ENCODE measurements around the gene GCDH. TPM values are rescaled to one million over a fixed set of nuclear protein-coding genes. Genes with fewer than 3 reads are reported as not detected.

Gene GCDH
- total RNA-seq, 1 donor from 2014 or later: 40.9 TPM

- intact Hi-C loops (cut with micrococcal nuclease): no loop called here
These were observed 5.5 kb downstream of the GCDH start for GRCh38 chr19:12896460-12896859.

- intact Hi-C loops (cut with micrococcal nuclease): no loop called here
These were observed 9.0 kb downstream of the GCDH start for GRCh38 chr19:12899891-12900518.

GRCh38 chr19:12907166-12907565, 16.2 kb downstream of the GCDH start:
- intact Hi-C loops (cut with micrococcal nuclease): no loop called here

- intact Hi-C loops (cut with micrococcal nuclease): no loop called here
These were observed 21.6 kb downstream of the GCDH start for GRCh38 chr19:12912571-12912970.

GRCh38 chr19:12913011-12913561, 22.1 kb downstream of the GCDH start:
- intact Hi-C loops (cut with micrococcal nuclease): no loop called here

- intact Hi-C loops (cut with micrococcal nuclease): no loop called here
These were observed 23.1 kb downstream of the GCDH start for GRCh38 chr19:12913851-12914690.

GRCh38 chr19:12915860-12916259, 24.9 kb downstream of the GCDH start:
- intact Hi-C loops (cut with micrococcal nuclease): loop anchor here (5.0 kb wide), 1 partner anchor 34 kb away; the partner anchor contains the start of gene DNASE2

GRCh38 chr19:12918253-12918652, 27.3 kb downstream of the GCDH start:
- intact Hi-C loops (cut with micrococcal nuclease): loop anchor here (2.0 to 5.0 kb wide), 2 partner anchors 15 to 36 kb away; partner anchors contain the start of genes DNASE2 and FARSA

GRCh38 chr19:12921047-12921446, 30.1 kb downstream of the GCDH start:
- intact Hi-C loops (cut with micrococcal nuclease): no loop called here

- intact Hi-C loops (cut with micrococcal nuclease): no loop called here
These were observed 32.0 kb downstream of the GCDH start for GRCh38 chr19:12922959-12923358.

GRCh38 chr19:12924621-12925310, 33.8 kb downstream of the GCDH start:
- intact Hi-C loops (cut with micrococcal nuclease): no loop called here

- intact Hi-C loops (cut with micrococcal nuclease): loop anchor here (10.0 kb wide), 1 partner anchor 165 kb away; no protein-coding TSS in a partner anchor
These were observed 39.2 kb downstream of the GCDH start for GRCh38 chr19:12930002-12930645.

- intact Hi-C loops (cut with micrococcal nuclease): loop anchor here (2.0 to 10.0 kb wide), 2 partner anchors 14 to 168 kb away; partner anchors contain the start of gene SYCE2
These were observed 41.7 kb downstream of the GCDH start for GRCh38 chr19:12932392-12933286.

GRCh38 chr19:12933287-12934072, 42.5 kb downstream of the GCDH start, which contains the start of gene FARSA:
TSS of gene FARSA (minus strand) at chr19:12933711. CDS start at chr19:12933696, 15 bp downstream.
- intact Hi-C loops (cut with micrococcal nuclease): loop anchor here (2.0 to 10.0 kb wide), 2 partner anchors 15 to 169 kb away; partner anchors contain the start of gene SYCE2

GRCh38 chr19:12935071-12935470, 44.1 kb downstream of the GCDH start:
- intact Hi-C loops (cut with micrococcal nuclease): loop anchor here (5.0 to 10.0 kb wide), 2 partner anchors 170 to 217 kb away; partner anchors contain the start of genes IER2 and STX10

- intact Hi-C loops (cut with micrococcal nuclease): loop anchor here (5.0 to 10.0 kb wide), 2 partner anchors 172 to 216 kb away; partner anchors contain the start of genes IER2 and STX10
These were observed 45.6 kb downstream of the GCDH start for GRCh38 chr19:12936582-12936981.

GRCh38 chr19:12937093-12937926, 46.4 kb downstream of the GCDH start:
- intact Hi-C loops (cut with micrococcal nuclease): loop anchor here (5.0 to 10.0 kb wide), 2 partner anchors 173 to 215 kb away; partner anchors contain the start of genes IER2 and STX10

Measured in T-helper 2 cell treated with Interferon-gamma antibody and Interleukin-4, amounts not matched to agents 100 ng/mL and 5 ng/mL, for 36 hours (primary cell).